Measurements from ENCODE around the gene FBXW11.

DNA sequence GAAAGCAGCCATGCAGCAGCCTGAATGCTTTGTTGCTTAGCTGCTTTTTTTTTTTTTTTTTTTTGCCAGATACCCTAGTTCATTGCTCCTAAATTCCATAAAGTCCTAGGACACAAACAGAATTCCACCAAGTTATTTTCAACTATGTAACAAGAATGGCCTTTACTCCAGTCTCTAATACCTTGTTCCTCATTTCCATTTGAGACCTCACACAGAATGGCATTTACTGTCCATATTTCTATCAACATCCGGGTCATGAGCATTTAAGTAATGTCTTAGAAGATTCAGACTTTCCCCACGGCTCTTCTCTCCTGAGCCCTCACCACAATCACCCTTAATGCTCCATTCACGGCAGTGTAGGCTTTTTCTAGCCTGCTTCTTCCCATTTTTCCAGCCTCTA lies 31.7 kb upstream of the FBXW11 start:
- TF ChIP-seq, protein P1, sequence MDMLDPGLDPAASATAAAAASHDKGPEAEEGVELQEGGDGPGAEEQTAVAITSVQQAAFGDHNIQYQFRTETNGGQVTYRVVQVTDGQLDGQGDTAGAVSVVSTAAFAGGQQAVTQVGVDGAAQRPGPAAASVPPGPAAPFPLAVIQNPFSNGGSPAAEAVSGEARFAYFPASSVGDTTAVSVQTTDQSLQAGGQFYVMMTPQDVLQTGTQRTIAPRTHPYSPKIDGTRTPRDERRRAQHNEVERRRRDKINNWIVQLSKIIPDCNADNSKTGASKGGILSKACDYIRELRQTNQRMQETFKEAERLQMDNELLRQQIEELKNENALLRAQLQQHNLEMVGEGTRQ (IDR thresholded peaks at IDR 0.05; ENCODE audit: low read depth, low read length) = no peak
- TF ChIP-seq, protein P1 (CRISPR knock-in tag; IDR thresholded peaks at IDR 0.05; ENCODE audit: borderline replicate concordance) = no peak
- no peak for TF ChIP-seq MIXL1 (CRISPR knock-in tag; IDR thresholded peaks at IDR 0.05)
- no peak for TF ChIP-seq SAFB2 (CRISPR knock-in tag; IDR thresholded peaks at IDR 0.05; ENCODE audit: borderline replicate concordance, low read depth)
- TF ChIP-seq ZMYM2 (CRISPR knock-in tag; IDR thresholded peaks at IDR 0.05) = no peak

Measured in HepG2 (cell line).